ENCODE measurements around the gene ENTPD2. TPM values are rescaled to one million over a fixed set of nuclear protein-coding genes. Genes with fewer than 3 reads are reported as not detected.

The ENTPD2 gene
- total and polyA plus RNA-seq, 9 of the 15 experiments (the other 6 are each of a cell fraction or from before 2014, with no cell fraction given) = 0.04 to 0.60 (median 0.14) TPM; not detected in 4

GRCh38 chr9:137014776-137015539 is 38.9 kb downstream of the ENTPD2 start:
- peaks cover 0 to 73% of the 10 kb centered on the region in 2 experiments; a peak in 2 of 5 replicates for H3K4me1 ChIP-seq (replicated peaks in 1 of 2; ENCODE audit: control insufficient read depth in 2 of 2, insufficient read depth in 2 of 2, low read length in 2 of 2)
- H3K9me3 ChIP-seq (replicated peaks; ENCODE audit: control insufficient read depth, insufficient read depth, low read depth, low read length) = no peaks in the 10 kb centered on the region
- no peak overlapping the region for H2AFZ ChIP-seq (ENCODE audit: low read depth, low read length)
- intact Hi-C loops (cut with micrococcal nuclease) (no loop called here), in situ Hi-C loops (cut with MboI) (no loop called here)
- H3K9me1 ChIP-seq (ENCODE audit: control insufficient read depth, insufficient read depth, low read length) = no peaks in the 10 kb centered on the region
- H3K27me3 ChIP-seq (ENCODE audit: control insufficient read depth in 2 of 2, insufficient read depth in 2 of 2, low read length in 2 of 2) = no peaks in the 10 kb centered on the region
- POLR2A ChIA-PET = interaction anchor here (0.6 to 1.1 kb wide), 3 partner anchors 11 to 22 kb away, joined by 3 read pairs; no protein-coding TSS in a partner anchor
- TF ChIP-seq, protein P1, sequence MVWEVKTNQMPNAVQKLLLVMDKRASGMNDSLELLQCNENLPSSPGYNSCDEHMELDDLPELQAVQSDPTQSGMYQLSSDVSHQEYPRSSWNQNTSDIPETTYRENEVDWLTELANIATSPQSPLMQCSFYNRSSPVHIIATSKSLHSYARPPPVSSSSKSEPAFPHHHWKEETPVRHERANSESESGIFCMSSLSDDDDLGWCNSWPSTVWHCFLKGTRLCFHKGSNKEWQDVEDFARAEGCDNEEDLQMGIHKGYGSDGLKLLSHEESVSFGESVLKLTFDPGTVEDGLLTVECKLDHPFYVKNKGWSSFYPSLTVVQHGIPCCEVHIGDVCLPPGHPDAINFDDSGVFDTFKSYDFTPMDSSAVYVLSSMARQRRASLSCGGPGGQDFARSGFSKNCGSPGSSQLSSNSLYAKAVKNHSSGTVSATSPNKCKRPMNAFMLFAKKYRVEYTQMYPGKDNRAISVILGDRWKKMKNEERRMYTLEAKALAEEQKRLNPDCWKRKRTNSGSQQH (CRISPR knock-in tag; IDR thresholded peaks at IDR 0.05) = no peak
- no peaks in the 10 kb centered on the region for H3K79me2 ChIP-seq (ENCODE audit: control insufficient read depth, insufficient read depth, low read length)
- DNase-seq (ENCODE audit: extremely low read depth in 1 of 4, low spot score in 3 of 4) (no peak), FAIRE-seq (no peak), ATAC-seq (no peak)
- H3K4me3 ChIP-seq = no peak overlapping the region
- BruUV-seq (replicated peaks) = no TSS peak
- CTCF ChIA-PET (ENCODE audit: low intra/inter-chr PET ratio) = no interaction called here
- no peak overlapping the region for H3K4me2 ChIP-seq (ENCODE audit: insufficient read depth, low read length)
- no peaks in the 10 kb centered on the region for H3K36me3 ChIP-seq (ENCODE audit: control insufficient read depth, insufficient read depth, low read length)
- 83% methylated on average over 21 of the region's 36 CpGs for WGBS (ENCODE audit: insufficient coverage, low coverage, missing lambda C conversion rate)
- no peak overlapping the region for H3K27ac ChIP-seq (ENCODE audit: extremely low read depth, low read depth, low read length)
- H4K20me1 ChIP-seq (replicated peaks; ENCODE audit: control insufficient read depth, insufficient read depth, low read length) = no peaks in the 10 kb centered on the region
- no peak overlapping the region for H3K9ac ChIP-seq (ENCODE audit: insufficient read depth in 1 of 2, low read depth in 2 of 2, low read length in 2 of 2)

DNA sequence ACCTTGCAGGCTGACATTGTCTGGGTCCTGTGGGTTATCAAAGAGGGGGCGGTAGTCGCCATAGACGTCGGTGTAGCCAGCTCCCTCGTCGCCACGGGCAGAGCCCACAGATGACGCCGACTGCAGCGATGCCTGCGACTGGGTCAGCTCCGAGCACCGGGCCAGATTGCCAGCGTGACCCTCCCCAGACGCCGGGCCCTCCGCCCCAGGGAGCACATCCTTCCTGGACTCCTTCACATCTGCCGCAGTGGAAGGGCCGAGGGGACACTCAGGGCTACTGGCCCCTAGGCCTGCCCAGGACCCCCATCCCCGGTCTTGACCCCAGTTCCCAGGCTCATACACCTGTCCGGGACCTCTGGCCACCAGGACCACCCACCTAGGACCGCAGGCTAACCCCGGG is 39.7 kb downstream of the ENTPD2 start:
- H3K36me3 ChIP-seq (ENCODE audit: control insufficient read depth, insufficient read depth, low read length) = no peaks in the 10 kb centered on the region
- BruUV-seq (replicated peaks) = no TSS peak
- TF ChIP-seq RBM17 (IDR thresholded peaks at IDR 0.05; ENCODE audit: borderline replicate concordance, low read depth, low read length) (no peak), FIP1L1 (IDR thresholded peaks at IDR 0.05; ENCODE audit: low read depth, low read length, poor library complexity, severe bottlenecking) (no peak)
- TF ChIP-seq, protein P2, sequence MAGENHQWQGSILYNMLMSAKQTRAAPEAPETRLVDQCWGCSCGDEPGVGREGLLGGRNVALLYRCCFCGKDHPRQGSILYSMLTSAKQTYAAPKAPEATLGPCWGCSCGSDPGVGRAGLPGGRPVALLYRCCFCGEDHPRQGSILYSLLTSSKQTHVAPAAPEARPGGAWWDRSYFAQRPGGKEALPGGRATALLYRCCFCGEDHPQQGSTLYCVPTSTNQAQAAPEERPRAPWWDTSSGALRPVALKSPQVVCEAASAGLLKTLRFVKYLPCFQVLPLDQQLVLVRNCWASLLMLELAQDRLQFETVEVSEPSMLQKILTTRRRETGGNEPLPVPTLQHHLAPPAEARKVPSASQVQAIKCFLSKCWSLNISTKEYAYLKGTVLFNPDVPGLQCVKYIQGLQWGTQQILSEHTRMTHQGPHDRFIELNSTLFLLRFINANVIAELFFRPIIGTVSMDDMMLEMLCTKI (IDR thresholded peaks at IDR 0.05; ENCODE audit: partially characterized antibody) = no peak

More for the DNA sequence above, 39.7 kb downstream of the ENTPD2 start:
- no peak overlapping the region for H3K4me2 ChIP-seq (ENCODE audit: insufficient read depth, low read length)
- intact Hi-C loops (cut with micrococcal nuclease) = no loop called here
- DNase-seq (ENCODE audit: extremely low read depth in 1 of 4, low spot score in 3 of 4) (no peak), FAIRE-seq (no peak), ATAC-seq (no peak)
- H4K20me1 ChIP-seq (replicated peaks; ENCODE audit: control insufficient read depth, insufficient read depth, low read length) = no peaks in the 10 kb centered on the region
- H3K4me1 ChIP-seq (replicated peaks in 1 of 2; ENCODE audit: control insufficient read depth in 2 of 2, insufficient read depth in 2 of 2, low read length in 2 of 2) = peaks cover 0 to 72% of the 10 kb centered on the region in 2 experiments; a peak in 2 of 5 replicates
- CTCF ChIA-PET (ENCODE audit: low intra/inter-chr PET ratio) = no interaction called here
- no peaks in the 10 kb centered on the region for H3K9me1 ChIP-seq (ENCODE audit: control insufficient read depth, insufficient read depth, low read length)
- no peak overlapping the region for H2AFZ ChIP-seq (ENCODE audit: low read depth, low read length)
- no peak overlapping the region for H3K27ac ChIP-seq (ENCODE audit: extremely low read depth, low read depth, low read length)
- in situ Hi-C loops (cut with MboI) = no loop called here
- no peak overlapping the region; a peak in 1 of 4 replicates for H3K9ac ChIP-seq (ENCODE audit: insufficient read depth in 1 of 2, low read depth in 2 of 2, low read length in 2 of 2)
- WGBS (ENCODE audit: insufficient coverage, low coverage, missing lambda C conversion rate) = 84% methylated on average over 18 of the region's 23 CpGs
- H3K79me2 ChIP-seq (ENCODE audit: control insufficient read depth, insufficient read depth, low read length) = no peaks in the 10 kb centered on the region
- no peaks in the 10 kb centered on the region for H3K9me3 ChIP-seq (replicated peaks; ENCODE audit: control insufficient read depth, insufficient read depth, low read depth, low read length)
- no peaks in the 10 kb centered on the region for H3K27me3 ChIP-seq (ENCODE audit: control insufficient read depth in 2 of 2, insufficient read depth in 2 of 2, low read length in 2 of 2)
- no peak overlapping the region for H3K4me3 ChIP-seq
- POLR2A ChIA-PET = interaction anchor here (0.6 to 1.1 kb wide), 2 partner anchors 21 to 23 kb away, joined by 3 read pairs; no protein-coding TSS in a partner anchor

All from K562 (cell line).